ENCODE measurements around the gene GUCY1A1.

DNA sequence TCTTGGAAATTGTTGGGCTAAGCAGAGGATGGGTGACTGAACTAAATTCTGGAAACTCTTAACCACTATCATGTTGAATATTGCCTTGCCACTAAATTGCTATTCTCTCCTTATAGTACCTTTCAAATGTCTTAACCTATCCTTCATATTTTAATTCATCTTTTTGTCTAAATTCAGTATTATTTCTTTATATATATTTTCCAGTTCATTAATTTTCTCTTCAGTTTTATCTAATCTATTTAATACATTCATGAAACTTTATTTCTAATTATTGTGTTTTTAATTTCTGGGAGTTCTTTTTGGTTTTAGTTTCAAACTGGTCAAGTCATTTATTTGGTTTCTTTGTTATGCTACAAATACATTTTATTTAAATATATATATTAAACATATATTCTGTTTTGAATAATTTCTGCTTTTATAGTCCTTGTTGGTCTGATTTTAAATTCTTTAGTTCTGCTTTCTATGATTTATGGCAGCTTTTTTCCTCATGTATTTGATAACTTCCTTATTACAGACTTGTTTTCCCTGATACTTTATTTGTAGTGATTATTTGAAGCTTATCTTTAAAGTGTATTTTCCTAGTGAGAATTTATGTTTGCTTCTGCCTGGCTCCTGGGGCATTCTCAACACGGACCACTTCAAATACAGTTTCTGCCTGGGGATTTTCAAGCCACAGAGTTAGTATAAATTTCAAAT, 8.5 kb upstream of the GUCY1A1 start:
- no peak for TF ChIP-seq POLR2AphosphoS5 (IDR thresholded peaks at IDR 0.05)
- TF ChIP-seq, protein P1, sequence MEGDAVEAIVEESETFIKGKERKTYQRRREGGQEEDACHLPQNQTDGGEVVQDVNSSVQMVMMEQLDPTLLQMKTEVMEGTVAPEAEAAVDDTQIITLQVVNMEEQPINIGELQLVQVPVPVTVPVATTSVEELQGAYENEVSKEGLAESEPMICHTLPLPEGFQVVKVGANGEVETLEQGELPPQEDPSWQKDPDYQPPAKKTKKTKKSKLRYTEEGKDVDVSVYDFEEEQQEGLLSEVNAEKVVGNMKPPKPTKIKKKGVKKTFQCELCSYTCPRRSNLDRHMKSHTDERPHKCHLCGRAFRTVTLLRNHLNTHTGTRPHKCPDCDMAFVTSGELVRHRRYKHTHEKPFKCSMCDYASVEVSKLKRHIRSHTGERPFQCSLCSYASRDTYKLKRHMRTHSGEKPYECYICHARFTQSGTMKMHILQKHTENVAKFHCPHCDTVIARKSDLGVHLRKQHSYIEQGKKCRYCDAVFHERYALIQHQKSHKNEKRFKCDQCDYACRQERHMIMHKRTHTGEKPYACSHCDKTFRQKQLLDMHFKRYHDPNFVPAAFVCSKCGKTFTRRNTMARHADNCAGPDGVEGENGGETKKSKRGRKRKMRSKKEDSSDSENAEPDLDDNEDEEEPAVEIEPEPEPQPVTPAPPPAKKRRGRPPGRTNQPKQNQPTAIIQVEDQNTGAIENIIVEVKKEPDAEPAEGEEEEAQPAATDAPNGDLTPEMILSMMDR (IDR thresholded peaks at IDR 0.05 in 8 of 11, conservative IDR thresholded peaks at IDR 0.05 in 3 of 11) = no peak

Measured in spleen (tissue), 7 donors.